PFSK-1 (cell line): ENCODE measurements around the gene IGSF3.

Source experiments
- SIN3A ChIP-seq: IDR thresholded peaks from 2 replicates; pipeline ENCODE4 v1.6.1; 2012; ENCODE audit warnings: mild to moderate bottlenecking, low read length, moderate library complexity, borderline replicate concordance; ENCODE audit not compliant: insufficient read depth
- TAF1 ChIP-seq: IDR thresholded peaks from 2 replicates; pipeline ENCODE4 v1.6.1; 2012; ENCODE audit warnings: low read length, control low read depth, borderline replicate concordance; ENCODE audit not compliant: insufficient read depth

DNA sequence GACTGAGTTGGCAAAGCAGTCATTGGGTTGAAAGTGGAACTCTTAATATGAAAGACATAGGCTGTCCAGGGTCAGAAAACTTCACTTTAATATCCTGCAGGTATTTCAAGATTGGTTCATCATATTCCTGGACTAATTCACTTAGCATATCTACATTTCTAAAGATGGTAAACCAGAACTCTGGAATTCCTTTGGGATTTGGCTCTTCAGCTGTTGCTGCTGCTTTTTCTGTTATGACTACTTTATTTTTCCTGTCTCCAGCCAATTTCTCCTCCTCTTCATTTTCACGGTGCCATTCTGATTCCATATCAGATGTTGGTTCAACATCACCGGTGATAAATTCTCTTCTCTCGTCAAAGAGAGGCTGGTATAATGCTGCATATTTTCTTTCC lies 134.1 kb downstream of the IGSF3 start:
- TF ChIP-seq SIN3A: no peak
- TF ChIP-seq TAF1: no peak
